HepG2 (cell line): Measurements from ENCODE around the gene QSOX2. TPM values are rescaled to one million over a fixed set of nuclear protein-coding genes. Genes with fewer than 3 reads are reported as not detected.

Experiments
- ATAC-seq: fragments of 200-7000 bp; cut with Tn5 transposase; 3 replicates; pipeline ENCODE4 v1.9.1; 2020; ENCODE audit warnings: mild to moderate bottlenecking, moderate library complexity
- BruUV-seq: library from RNA; stranded (reverse); fragments of 400-500 nt; replicated peaks from 2 replicates; lab custom pipeline; 2021; lab: Mats Ljungman, UMichigan
- CTCF ChIA-PET: fragments of 300-600 bp; formaldehyde crosslinking; extraction: SDS; loops from one replicate; lab custom pipeline; 2021; ENCODE audit warnings: low total read pairs, inconsistent platforms, low intra/inter-chr PET ratio; lab: Yijun Ruan, JAX
- POLR2A ChIA-PET: fragments of 350-600 bp; sonication (Branson Sonifier 250); formaldehyde crosslinking; loops from one replicate; lab custom pipeline; 2020; ENCODE audit warnings: antibody characterized with exemption, inconsistent platforms; lab: Yijun Ruan, JAX
- DNase-seq: peaks from one replicate; pipeline ENCODE4 v3.0.0-alpha.2; 2015; ENCODE audit warnings: low spot score
- FAIRE-seq: peaks from 3 replicates; lab custom pipeline; 2011; peaks lifted over from hg19 to GRCh38; lab: Jason Lieb, UNC
- H2AFZ ChIP-seq: one replicate; pipeline ENCODE4 v1.6.1; 2011; ENCODE audit warnings: low read length, inconsistent platforms
- H3K27ac ChIP-seq: fragments of 300-600 bp; 3 replicates; pipeline ENCODE4 v1.8.0; 2011; ENCODE audit warnings: mixed run types, mild to moderate bottlenecking, mixed read lengths, low read length, inconsistent platforms; ENCODE audit not compliant: insufficient read depth; ENCODE audit errors: extremely low read length
- H3K27me3 ChIP-seq, 2 experiments: fragments of 200-600 bp in 1 of 2; 2 replicates in 1 of 2; 3 replicates in 1 of 2; pipeline versions ENCODE4 v1.6.0 to v1.8.0; 2011; ENCODE audit warnings: low read length in 2 of 2, mild to moderate bottlenecking in 2 of 2, moderate library complexity in 2 of 2, inconsistent platforms in 1 of 2; ENCODE audit not compliant: insufficient read depth in 2 of 2, control insufficient read depth in 1 of 2
- H3K36me3 ChIP-seq, 2 experiments: fragments of 200-600 bp in 1 of 2; replicated peaks in 1 of 2; 2 replicates in 1 of 2; 3 replicates in 1 of 2; pipeline versions ENCODE4 v1.5.1 to v1.8.0; 2011; ENCODE audit warnings: low read length in 2 of 2, inconsistent platforms in 1 of 2; ENCODE audit not compliant: insufficient read depth in 2 of 2, control insufficient read depth in 1 of 2
- H3K4me1 ChIP-seq: 2 replicates; pipeline ENCODE4 v1.5.1; 2012; ENCODE audit warnings: low read length, inconsistent platforms; ENCODE audit not compliant: insufficient read depth
- H3K4me2 ChIP-seq: 2 replicates; pipeline ENCODE4 v1.6.0; 2011; ENCODE audit warnings: low read depth, low read length, inconsistent platforms
- H3K4me3 ChIP-seq, 3 experiments: fragments of 200-600 bp in 1 of 3; sonication (generic), shearing (Covaris generic) in 1 of 3; replicated peaks in 1 of 3; 2 replicates each; pipeline ENCODE4 v1.5.1; 2011 to 2016; ENCODE audit warnings: low read length in 3 of 3, inconsistent platforms in 2 of 3, low read depth in 2 of 3, mild to moderate bottlenecking in 2 of 3, control low read depth in 1 of 3, mixed read lengths in 1 of 3; ENCODE audit not compliant: insufficient read depth in 1 of 3
- H3K79me2 ChIP-seq: one replicate; pipeline ENCODE4 v1.6.1; 2011; ENCODE audit warnings: low read length, inconsistent platforms; ENCODE audit not compliant: insufficient read depth
- H3K9ac ChIP-seq: 2 replicates; pipeline ENCODE4 v1.6.0; 2011; ENCODE audit warnings: mild to moderate bottlenecking, low read depth, low read length, inconsistent platforms; ENCODE audit not compliant: insufficient read depth
- H3K9me3 ChIP-seq: 2 replicates; pipeline ENCODE4 v1.5.1; 2012; ENCODE audit warnings: mild to moderate bottlenecking, low read length
- H4K20me1 ChIP-seq: 2 replicates; pipeline ENCODE4 v1.6.0; 2011; ENCODE audit warnings: inconsistent platforms, mild to moderate bottlenecking, low read length, moderate library complexity; ENCODE audit not compliant: insufficient read depth
- ARHGAP35 ChIP-seq: sonication (generic); formaldehyde crosslinking; IDR thresholded peaks from 2 replicates; pipeline ENCODE4 v1.9.0; 2022; ENCODE audit warnings: mild to moderate bottlenecking, inconsistent platforms, moderate library complexity, missing genetic modification reagents, borderline replicate concordance
- CHCHD3 ChIP-seq: sonication (generic); formaldehyde crosslinking; IDR thresholded peaks from 2 replicates; pipeline ENCODE4 v1.8.0; 2022; ENCODE audit warnings: mild to moderate bottlenecking, missing genetic modification reagents, moderate library complexity
- FOXO1 ChIP-seq: sonication (generic); formaldehyde crosslinking; IDR thresholded peaks from 2 replicates; pipeline ENCODE4 v1.4.0; 2020; ENCODE audit warnings: missing genetic modification reagents
- SNRNP70 ChIP-seq: fragments of 200-400 bp; formaldehyde crosslinking; IDR thresholded peaks from 2 replicates; pipeline ENCODE4 v1.6.1; 2017; ENCODE audit warnings: mild to moderate bottlenecking, low read depth, low read length, moderate library complexity
- SP5 ChIP-seq: IDR thresholded peaks from 2 replicates; pipeline ENCODE4 v1.6.1; 2016; ENCODE audit warnings: low read depth, borderline replicate concordance
- TAF1 ChIP-seq: sonication (generic); formaldehyde crosslinking; IDR thresholded peaks from 2 replicates; pipeline ENCODE4 v1.4.0; 2020; ENCODE audit warnings: missing genetic modification reagents
- ZNF18 ChIP-seq: sonication (generic); formaldehyde crosslinking; IDR thresholded peaks from 2 replicates; pipeline ENCODE4 v1.8.0; 2022; ENCODE audit warnings: mild to moderate bottlenecking, missing genetic modification reagents; ENCODE audit not compliant: insufficient replicate concordance
- ZNF430 ChIP-seq: sonication (generic); formaldehyde crosslinking; IDR thresholded peaks from 2 replicates; pipeline ENCODE4 v1.9.0; 2021; ENCODE audit warnings: mild to moderate bottlenecking, missing genetic modification reagents
- ZNF781 ChIP-seq: sonication (generic); formaldehyde crosslinking; IDR thresholded peaks from 2 replicates; pipeline ENCODE4 v1.5.1; 2020; ENCODE audit warnings: borderline replicate concordance, mild to moderate bottlenecking, missing genetic modification reagents; ENCODE audit errors: not compliant biosample characterization
- WGBS: methylation state at CpG from one replicate; pipeline ENCODE4 v1.1.6; 2017; ENCODE audit warnings: low lambda C conversion rate; 5-methylcytosine and 5-hydroxymethylcytosine counted together
- in situ Hi-C: cut with HindIII; loops from 2 replicates; pipeline ENCODE4 v1.10.0; 2017; ENCODE audit warnings: low pct_unique_long_range_greater_than_20kb; ENCODE audit not compliant: extremely low pct_ligation_motif_present
- intact Hi-C: fragments of 100-400 bp; cut with micrococcal nuclease; formaldehyde crosslinking; loops from one replicate; pipeline ENCODE4 v1.10.0; 2022; ENCODE audit not compliant: unreplicated experiment
- polyA plus RNA-seq, 8 experiments: library from polyadenylated mRNA; depleted of rRNA in 3 of 8; stranded (reverse) in 7 of 8; unstranded in 1 of 8; fragments of >200 nt; fragmentation: Illumina TruSeq in 4 of 8; extraction: Trizol in 4 of 8; gene quantifications; 2 replicates each; pipeline versions ENCODE4 v1.2.1 to v1.2.3, GENCODE V29; 2011 to 2016; ENCODE audit warnings: low read depth in 4 of 8, missing spikeins in 1 of 8, mixed read lengths in 1 of 8; ENCODE audit not compliant: insufficient read depth in 1 of 8
- total RNA-seq, 5 experiments: library from RNA; depleted of rRNA; stranded (reverse); fragments of >200 nt; fragmentation: Illumina TruSeq; extraction: Trizol; gene quantifications; 2 replicates each; pipeline ENCODE4 v1.2.3, GENCODE V29; 2016; ENCODE audit warnings: low read depth in 1 of 5

The QSOX2 gene
- total and polyA plus RNA-seq, 2 of the 13 experiments (the other 11 are each of a cell fraction or from before 2014, with no cell fraction given) = 27.1 to 42.1 TPM

GRCh38 chr9:136248951-136249876 lies 3.6 kb upstream of the QSOX2 start:
- no peak for ATAC-seq
- Histone ChIP-seq H3K4me2 (no peak overlapping the region), H3K4me1 (peaks cover 34% of the 10 kb centered on the region), H2AFZ (no peak overlapping the region), H3K27me3 (peaks cover 16 to 71% of the 10 kb centered on the region in 2 experiments), H3K36me3 (no peaks in the 10 kb centered on the region), H3K9ac (no peak overlapping the region), H4K20me1 (no peaks in the 10 kb centered on the region; the same call in 1 of the 2 replicates), H3K27ac (no peak overlapping the region), H3K9me3 (no peaks in the 10 kb centered on the region), H3K79me2 (peaks cover 7% of the 10 kb centered on the region), H3K4me3 (no peak overlapping the region)
- POLR2A ChIA-PET = no interaction called here
- no peak for FAIRE-seq
- intact Hi-C loops (loop anchor here (5.0 kb wide), 2 partner anchors 378 to 1728 kb away; no protein-coding TSS in a partner anchor), in situ Hi-C loops (no loop called here)
- CTCF ChIA-PET = no interaction called here
- 29% methylated on average over 19 of the region's 30 CpGs for WGBS
- no peak for DNase-seq
- no TSS peak for BruUV-seq
- TF ChIP-seq ARHGAP35 (CRISPR knock-in tag) (no peak), CHCHD3 (CRISPR knock-in tag) (no peak), FOXO1 (CRISPR knock-in tag) (no peak), ZNF781 (CRISPR knock-in tag) (no peak), ZNF430 (no peak), SNRNP70 (no peak), ZNF18 (CRISPR knock-in tag) (no peak), SP5 (CRISPR knock-in tag) (no peak), TAF1 (CRISPR knock-in tag) (no peak)
